BJ (cell line): ENCODE measurements around the gene HSPBAP1. TPM values are rescaled to one million over a fixed set of nuclear protein-coding genes. Genes with fewer than 3 reads are reported as not detected.
A peak's percentile ranks its signal among the peaks of the same experiment; 100 is the strongest.

Source experiments
- CTCF ChIA-PET: fragments of 350-600 bp; formaldehyde crosslinking; extraction: SDS; loops from one replicate; lab custom pipeline; 2021; ENCODE audit warnings: antibody characterized with exemption, inconsistent platforms; lab: Yijun Ruan, JAX
- POLR2A ChIA-PET: fragments of 300-600 bp; sonication (Branson Sonifier 250); formaldehyde crosslinking; extraction: SDS; loops from one replicate; lab custom pipeline; 2021; ENCODE audit warnings: antibody characterized with exemption; lab: Charles Lee
- DNase-seq: peaks from one replicate; pipeline ENCODE4 v3.0.0-alpha.2; 2011; ENCODE audit warnings: low read depth
- H3K27me3 ChIP-seq: 2 replicates; pipeline ENCODE4 v1.6.0; 2011; ENCODE audit warnings: low read length; ENCODE audit not compliant: control insufficient read depth, insufficient read depth
- H3K36me3 ChIP-seq: 2 replicates; pipeline ENCODE4 v1.5.1; 2011; ENCODE audit warnings: low read length; ENCODE audit not compliant: control insufficient read depth, insufficient read depth
- H3K4me3 ChIP-seq: 2 replicates; pipeline ENCODE4 v1.5.1; 2011; ENCODE audit warnings: low read depth, mild to moderate bottlenecking, control low read depth, low read length
- CTCF ChIP-seq: IDR thresholded peaks from 2 replicates; pipeline ENCODE4 v1.5.1; 2011; ENCODE audit warnings: low read depth, mild to moderate bottlenecking, control low read depth, inconsistent platforms, low read length, moderate library complexity; ENCODE audit not compliant: insufficient read depth
- polyA plus RNA-seq: library from polyadenylated mRNA; depleted of rRNA; stranded (reverse); fragments of >200 nt; gene quantifications from 2 replicates; pipeline ENCODE4 v1.2.3, GENCODE V29; 2011

HSPBAP1 gene
- polyA plus RNA-seq, 1 experiment = 2.9 TPM

- Histone ChIP-seq H3K27me3 (no peaks in the 10 kb centered on the region), H3K36me3 (no peaks in the 10 kb centered on the region), H3K4me3 (no peak overlapping the region)
- CTCF ChIA-PET = interaction anchor here (1.7 kb wide), 1 partner anchor 11 kb away, joined by 3 read pairs; no protein-coding TSS in a partner anchor
- no peak for DNase-seq
- POLR2A ChIA-PET = no interaction called here
- TF ChIP-seq CTCF = no peak
These were observed 27.2 kb downstream of the HSPBAP1 start for GRCh38 chr3:122766430-122766829.

- DNase-seq = no peak
- no peaks in the 10 kb centered on the region for H3K36me3 ChIP-seq
- no peak overlapping the region for H3K4me3 ChIP-seq
- H3K27me3 ChIP-seq = no peaks in the 10 kb centered on the region
- ChIA-PET CTCF (interaction anchor here (1.4 kb wide), 1 partner anchor 10 kb away, joined by 4 read pairs; no protein-coding TSS in a partner anchor), POLR2A (no interaction called here)
- no peak for TF ChIP-seq CTCF
These were observed 33.0 kb downstream of the HSPBAP1 start for GRCh38 chr3:122760453-122761271.

GRCh38 chr3:122758877-122759560 lies 34.6 kb downstream of the HSPBAP1 start:
- POLR2A ChIA-PET = interaction anchor here (0.8 kb wide), 1 partner anchor 13 kb away, joined by 6 read pairs; no protein-coding TSS in a partner anchor
- TF ChIP-seq CTCF = no peak

GRCh38 chr3:122755491-122755890 lies 38.1 kb downstream of the HSPBAP1 start:
- Histone ChIP-seq H3K36me3 (no peaks in the 10 kb centered on the region), H3K27me3 (no peaks in the 10 kb centered on the region), H3K4me3 (no peak overlapping the region)
- ChIA-PET POLR2A (no interaction called here), CTCF (interaction anchor here (0.6 to 1.8 kb wide), 20 partner anchors 9 to 273 kb away, joined by 3 to 14 read pairs (median 3); partner anchors contain the start of genes HSPBAP1 and SEMA5B)
- DNase-seq = no peak
- no peak for TF ChIP-seq CTCF

More at GRCh38 chr3:122758877-122759560, 34.6 kb downstream of the HSPBAP1 start:
- CTCF ChIA-PET = interaction anchor here (0.7 kb wide), 1 partner anchor 28 kb away, joined by 4 read pairs; no protein-coding TSS in a partner anchor
- H3K27me3 ChIP-seq = no peaks in the 10 kb centered on the region
- DNase-seq = no peak
- H3K4me3 ChIP-seq = no peak overlapping the region
- no peaks in the 10 kb centered on the region for H3K36me3 ChIP-seq

- ChIA-PET CTCF (interaction anchor here (0.6 to 1.8 kb wide), 20 partner anchors 9 to 273 kb away, joined by 3 to 14 read pairs (median 3); partner anchors contain the start of genes HSPBAP1 and SEMA5B), POLR2A (no interaction called here)
- peak; percentile 78 for TF ChIP-seq CTCF
- no peaks in the 10 kb centered on the region for H3K36me3 ChIP-seq
- no peaks in the 10 kb centered on the region for H3K27me3 ChIP-seq
- H3K4me3 ChIP-seq = no peak overlapping the region
- no peak for DNase-seq
These were observed 38.7 kb downstream of the HSPBAP1 start for GRCh38 chr3:122754929-122755328.
